Raji (cell line): ENCODE data around the gene CSPG4.

Experiments used
- POLR2A ChIP-seq: IDR thresholded peaks from 2 replicates; pipeline ENCODE4 v1.6.1; 2011; ENCODE audit warnings: low read depth, low read length, control low read depth; ENCODE audit not compliant: insufficient read depth

Gene CSPG4

DNA sequence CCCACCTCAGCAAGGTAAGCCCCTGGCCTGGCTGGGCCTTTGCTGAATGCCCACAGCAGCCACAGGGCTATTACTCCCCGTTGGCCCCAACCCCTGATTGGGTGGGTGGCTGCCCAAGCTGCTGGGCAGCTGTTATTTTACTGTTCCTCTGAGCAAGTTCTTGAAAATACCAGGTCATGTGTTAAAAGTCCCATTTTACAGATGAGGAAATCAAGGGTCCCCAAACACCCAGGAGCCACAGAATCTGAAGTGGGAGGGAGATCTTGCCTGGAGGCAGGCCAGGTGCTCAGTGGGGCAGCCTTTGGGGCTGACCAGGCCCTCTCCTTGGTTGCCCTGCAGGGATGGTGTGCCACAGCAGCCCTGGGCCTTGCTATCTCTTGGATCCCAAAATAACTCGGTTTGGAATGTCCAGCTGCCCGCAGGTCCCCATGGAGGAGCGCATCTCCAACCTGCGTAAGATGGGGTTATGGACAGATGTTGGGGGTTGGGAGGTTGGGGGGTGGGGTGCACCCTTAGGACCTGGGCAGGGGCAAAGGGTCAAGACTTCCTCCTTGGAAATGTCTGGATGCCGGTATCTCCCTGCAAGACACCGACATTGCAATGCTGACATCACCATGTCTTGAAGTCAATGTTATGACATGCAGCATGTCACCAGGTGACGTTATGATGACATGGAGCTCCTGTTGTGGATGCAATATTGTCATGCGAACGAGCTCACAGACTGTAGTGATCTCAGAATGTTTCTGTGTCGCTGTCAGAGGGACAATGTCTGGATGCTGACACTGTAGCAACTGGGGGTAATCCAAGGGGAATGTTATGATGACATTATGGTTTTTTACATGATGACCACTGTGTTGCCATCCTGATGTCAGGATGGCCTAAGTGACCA is 13.3 kb upstream of the CSPG4 start:
- no peak for TF ChIP-seq POLR2A

DNA sequence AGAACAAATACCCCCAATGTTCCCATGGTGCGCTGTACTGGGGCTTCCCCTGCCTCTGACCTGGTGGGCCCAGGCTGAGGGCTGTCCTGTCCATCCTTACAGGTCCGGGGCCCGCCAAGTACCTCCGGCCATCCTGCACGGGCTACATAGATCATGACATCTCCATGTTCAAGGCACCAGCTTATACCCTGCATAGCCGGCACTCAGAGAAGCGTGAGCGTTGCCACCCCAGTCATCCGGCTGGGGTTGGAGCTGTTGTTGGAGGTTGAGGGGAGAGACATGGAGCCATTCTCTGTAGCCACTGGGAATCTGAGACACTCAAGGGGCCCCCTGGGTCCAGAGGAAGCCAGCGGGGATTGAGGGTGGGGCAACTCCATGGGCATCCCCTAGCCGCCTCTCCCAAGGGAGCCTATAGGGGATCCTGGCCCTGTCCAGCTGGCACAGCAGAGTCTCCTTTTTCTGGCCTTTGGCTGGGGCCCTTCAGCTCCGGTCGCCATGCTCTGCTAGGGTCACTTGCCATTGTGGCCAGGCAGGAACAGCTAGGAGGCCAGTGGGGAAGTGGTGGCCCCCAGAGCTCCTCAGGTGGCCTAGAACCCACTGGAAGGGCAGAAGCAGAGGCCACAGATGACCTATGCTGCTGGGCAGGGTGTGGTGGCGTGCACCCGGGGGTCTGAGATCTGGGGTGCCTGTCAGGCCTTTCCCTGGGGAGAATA is 12.5 kb upstream of the CSPG4 start:
- no peak for TF ChIP-seq POLR2A

DNA sequence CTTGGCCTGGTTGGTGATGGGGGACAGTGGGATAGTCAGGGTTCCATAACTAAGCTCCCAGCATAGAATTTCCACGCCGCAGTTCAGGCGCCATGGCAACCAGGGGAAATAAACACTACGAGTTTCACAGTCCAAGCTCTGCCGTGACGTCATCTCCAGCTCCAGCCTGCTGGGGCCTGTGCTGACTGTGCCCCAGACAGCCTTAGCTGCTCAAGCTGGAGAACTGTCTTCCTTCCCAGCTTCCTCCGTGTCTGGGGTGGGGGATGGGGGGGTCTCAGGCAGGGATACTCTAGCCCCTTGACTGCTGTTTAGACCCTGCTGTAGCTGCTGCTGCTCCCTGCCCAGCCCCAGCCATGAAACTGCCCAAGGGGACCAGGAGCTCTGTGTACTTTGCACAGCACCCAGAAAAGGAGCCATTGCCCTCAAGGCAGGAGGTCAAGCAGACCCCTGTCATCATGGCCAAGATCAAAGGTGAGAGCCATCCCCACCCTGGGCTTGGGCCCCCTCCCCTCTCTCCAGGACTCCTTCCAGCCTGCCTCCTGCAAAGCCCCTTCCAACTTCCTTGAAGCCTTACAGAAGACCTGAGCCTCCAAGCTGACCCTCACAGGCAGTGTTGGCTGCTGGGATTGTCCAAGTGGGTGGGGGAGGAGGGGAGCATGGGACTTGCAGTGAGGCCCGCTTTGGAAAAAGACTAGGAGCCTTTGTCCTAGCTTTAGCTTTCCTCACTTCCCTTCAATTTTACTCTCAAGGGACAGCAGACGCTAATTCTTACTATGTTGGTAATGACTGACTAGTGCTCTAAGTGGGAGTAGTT is 11.4 kb upstream of the CSPG4 start:
- TF ChIP-seq POLR2A, result no peak

DNA sequence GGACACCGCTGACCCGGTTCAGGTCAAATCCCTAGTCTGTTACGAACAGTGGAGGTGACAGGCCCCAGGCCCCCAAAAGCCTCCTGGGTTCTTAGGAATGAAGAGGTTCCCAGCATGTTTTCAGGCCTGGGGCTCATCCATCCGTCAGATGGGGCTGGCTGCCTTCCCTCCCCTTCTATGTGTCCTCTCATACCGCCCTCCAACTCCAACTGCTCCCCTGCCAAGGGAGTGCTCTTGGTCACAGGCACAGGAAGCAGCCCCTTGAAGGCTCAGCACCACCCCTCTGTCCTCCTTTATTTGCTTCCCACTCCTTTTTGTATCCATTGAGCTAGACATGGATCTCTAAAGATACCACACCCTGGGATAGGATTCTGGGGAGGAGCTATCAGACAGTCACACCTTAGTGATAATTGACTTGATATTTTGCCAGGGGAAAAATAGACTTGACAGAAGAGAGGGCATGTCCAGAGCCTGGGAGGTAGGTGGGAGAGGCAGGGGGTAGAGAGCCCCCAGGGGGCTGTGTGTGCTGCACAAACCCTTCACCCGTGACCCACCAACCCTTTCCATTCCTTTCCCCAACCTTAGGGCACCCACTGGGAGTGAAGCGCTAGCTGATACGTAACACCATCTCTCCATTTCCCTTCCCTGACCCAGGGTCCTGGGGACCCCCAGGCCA is 10.7 kb upstream of the CSPG4 start:
- TF ChIP-seq POLR2A, result no peak

DNA sequence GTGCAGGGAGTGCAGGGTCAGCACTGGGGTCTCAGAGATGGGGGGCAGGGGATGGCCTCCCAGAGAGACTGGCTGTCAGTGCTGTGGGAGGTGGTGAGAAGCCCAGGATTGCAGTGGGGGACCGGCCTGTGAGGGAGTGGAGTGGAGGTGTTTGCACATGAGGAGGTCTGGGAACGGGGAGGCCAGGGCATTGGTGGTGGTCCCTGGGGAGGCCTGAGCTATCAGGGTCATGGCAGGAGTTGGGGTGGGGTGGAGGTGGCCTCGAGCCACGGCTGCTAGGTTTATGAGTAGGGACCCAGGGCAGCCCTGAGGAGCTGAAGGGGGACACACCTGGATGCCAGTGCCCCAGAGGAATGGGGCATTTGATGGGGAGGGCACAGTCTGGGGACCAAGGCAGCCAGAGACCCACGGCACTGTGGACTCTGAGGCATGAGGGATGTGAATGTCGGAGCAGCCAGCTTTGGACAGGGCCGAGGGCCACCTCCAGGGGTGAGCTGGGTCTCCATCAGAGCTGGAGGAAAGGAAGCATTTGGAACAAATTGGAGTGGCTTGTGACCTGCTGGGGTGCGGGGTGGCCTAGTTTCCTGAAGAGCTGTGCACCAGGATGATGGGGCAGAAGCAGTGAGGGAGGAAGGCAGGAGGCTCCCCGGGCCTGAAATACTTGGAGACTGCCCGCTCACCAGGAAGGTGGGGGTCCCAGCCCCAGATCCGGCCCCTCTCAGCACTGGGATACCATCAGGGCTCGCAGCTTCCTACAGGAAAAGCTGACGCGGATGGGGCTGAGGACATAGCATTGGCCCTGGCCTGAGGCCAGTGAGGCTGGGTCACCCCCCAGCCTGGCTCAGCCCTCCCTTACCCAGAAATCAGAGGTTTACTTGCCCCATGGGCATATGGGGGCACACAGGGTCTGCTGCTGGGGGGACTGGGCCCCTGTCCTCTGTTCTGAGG is 9.5 kb upstream of the CSPG4 start:
- no peak for TF ChIP-seq POLR2A

DNA sequence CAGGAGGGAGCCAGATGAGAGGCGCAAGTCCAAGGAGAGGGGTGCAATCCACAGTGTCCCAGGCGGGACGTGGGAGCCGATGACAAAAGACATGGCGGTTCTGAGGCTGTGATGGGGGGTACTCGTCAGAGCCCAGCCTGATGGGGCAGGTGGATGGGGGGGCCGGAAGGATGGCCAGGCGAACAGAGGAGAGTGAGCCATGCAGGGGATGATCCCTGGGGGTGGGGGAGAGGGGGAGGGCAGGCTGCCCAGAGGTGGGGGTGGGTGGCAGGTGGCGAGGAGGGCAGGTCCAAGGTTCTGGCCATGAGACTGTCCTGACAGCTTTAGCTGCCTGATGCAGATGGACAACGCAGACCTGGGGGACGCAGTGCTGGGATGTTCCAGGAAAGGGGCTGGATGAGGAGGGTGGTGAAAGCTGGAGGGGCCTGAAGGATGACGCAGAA is 8.9 kb upstream of the CSPG4 start:
- no peak for TF ChIP-seq POLR2A

DNA sequence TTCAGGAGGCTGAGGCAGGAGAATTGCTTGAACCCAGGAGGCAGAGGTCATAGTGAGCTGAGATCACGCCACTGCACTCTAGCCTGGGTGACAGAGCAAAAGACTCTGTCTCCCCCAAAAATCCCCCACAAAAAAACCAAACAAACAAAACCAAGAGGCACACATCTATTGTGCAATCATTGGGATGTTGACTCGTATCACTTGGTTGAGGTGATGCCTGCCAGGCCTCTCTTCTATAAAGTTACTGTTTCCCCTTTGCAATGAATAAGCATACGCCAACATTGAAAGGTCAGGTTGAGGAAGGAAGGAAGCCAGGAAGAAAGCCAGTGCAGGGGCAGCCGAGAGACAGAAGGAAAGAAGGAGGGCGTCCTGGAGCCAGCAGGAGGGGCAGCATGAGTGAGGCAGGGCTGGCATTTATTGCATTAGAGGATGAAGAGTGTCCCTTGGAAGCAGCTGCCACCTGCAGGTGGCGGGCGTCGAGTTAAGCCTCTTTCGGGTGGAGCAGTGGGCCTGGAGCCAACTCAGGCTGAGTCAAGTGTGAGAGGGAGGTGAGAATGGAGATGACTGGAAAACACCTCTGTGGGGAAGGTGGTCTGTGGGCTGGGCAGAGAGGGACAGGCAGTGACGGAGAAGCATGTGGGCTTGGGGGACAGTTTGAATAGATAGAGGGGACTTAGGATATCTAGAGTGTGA is 8.3 kb upstream of the CSPG4 start:
- no peak for TF ChIP-seq POLR2A

DNA sequence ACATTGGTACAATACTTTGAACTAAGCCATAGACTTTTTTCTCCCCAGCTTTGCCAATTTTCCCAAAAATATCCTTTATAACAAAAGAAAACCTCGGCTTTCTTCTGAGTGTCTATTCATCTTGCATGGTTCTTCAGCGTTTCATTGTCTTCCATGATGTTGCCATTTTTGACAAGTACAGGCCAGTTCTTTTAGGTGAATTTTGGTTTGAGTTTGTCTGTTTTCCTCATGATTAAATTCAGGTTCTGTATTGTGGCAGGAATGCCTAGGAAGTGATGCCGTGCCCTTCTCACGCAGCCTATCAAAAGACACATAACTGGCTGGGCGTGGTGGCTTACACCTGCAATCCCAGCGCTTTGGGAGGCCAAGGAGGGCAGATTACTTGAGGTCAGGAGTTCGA is 7.6 kb upstream of the CSPG4 start:
- no peak for TF ChIP-seq POLR2A

DNA sequence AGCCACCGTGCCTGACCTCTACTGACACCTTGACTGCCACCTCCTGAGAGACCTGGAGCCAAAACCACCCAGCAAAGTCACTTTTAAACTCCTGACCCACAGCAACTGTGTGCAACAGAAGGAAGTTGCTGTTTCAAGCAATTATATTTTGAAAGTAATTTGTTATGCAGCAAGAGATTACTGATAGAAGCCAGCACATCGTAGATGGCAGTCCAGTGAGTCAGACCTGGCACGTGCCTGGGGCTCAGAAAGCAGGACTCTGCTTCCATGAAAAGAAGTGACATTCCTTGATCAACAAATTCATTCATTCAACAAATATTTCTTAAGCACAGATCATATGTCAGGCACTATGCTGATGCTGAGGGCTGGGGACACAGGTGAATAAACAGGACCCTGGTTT is 5.7 kb upstream of the CSPG4 start:
- no peak for TF ChIP-seq POLR2A

DNA sequence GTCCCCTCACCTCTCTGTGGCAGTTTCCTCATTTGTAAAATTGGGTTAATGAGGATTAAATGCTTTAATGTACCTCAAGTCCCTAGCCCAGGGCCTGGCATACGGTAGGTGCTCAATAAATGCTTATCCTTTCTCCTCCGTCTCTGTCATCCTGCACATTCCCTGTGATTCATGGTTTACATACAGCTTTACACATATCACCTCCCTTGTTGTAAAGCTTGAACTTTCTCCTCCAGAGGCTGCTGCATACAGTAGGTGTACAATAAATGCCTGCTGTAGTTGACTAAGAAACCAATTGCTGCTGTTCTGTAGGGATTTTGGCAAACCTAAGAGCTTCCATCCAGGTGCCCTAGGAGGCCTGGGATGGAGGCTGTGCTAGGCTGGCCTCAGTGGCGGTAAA is 1.5 kb upstream of the CSPG4 start:
- TF ChIP-seq POLR2A, result no peak

DNA sequence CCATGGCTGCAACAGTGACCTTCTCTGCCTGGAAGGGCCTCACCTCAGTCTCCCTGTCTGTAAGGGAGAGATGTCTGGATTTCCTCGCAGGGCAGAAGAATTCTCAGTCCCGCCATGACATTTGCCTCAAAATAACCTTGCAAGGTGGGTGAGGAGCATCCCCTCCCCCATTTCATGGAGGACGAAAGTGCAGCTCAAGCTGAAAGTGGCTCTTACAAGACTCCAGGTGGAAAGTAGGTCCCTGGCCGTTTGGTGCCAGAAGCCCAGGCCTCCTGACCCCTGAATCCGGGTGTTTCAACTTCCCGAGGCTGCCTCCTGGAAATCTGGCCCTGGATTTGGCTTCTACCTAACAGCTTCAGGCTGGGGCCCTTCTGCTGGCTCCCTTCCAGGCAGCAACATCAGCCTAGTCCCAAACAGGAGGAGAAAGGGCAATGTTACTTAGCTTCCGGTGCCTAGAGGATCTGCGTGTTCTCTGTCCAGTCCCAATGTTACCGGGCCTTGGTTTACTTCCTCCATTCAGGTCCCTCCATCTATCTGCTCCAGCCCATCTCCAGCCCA is 769 bp upstream of the CSPG4 start:
- no peak for TF ChIP-seq POLR2A

DNA sequence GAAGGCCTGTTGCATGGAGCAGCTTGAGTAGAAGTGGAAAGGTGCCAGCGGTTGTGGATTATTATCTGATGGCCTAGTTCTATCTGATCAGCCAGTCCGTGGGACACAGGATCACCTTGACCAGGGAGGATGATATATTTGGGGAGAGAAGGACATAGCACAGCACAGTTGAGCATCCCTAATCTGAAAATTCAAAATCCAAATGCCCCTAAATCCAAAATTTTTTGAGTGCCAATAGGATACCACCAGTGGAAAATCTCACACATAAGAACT is 6.0 kb downstream of the CSPG4 start:
- no peak for TF ChIP-seq POLR2A
